GM19468 (cell line): Measurements from ENCODE around the gene SPATA6L.
A peak's percentile ranks its signal among the peaks of the same experiment; 100 is the strongest.
"Not testable (repeated sequence)": the region's sequence is repeated elsewhere in the genome, so short reads cannot be mapped to it uniquely, and the experiment has no call there.

Source experiments
- ATAC-seq: cut with Tn5 transposase; IDR thresholded peaks from one replicate; pipeline ENCODE4 v1.9.1; 2021; ENCODE audit warnings: mild to moderate bottlenecking, moderate library complexity, moderate number of reproducible peaks; ENCODE audit not compliant: unreplicated experiment; ENCODE audit errors: extremely low read depth

The SPATA6L gene

GRCh38 chr9:4642351-4642750 is 23.9 kb downstream of the SPATA6L start:
- no peak for ATAC-seq

- ATAC-seq: no peak
These were observed 26.3 kb downstream of the SPATA6L start for GRCh38 chr9:4640027-4640426.

- ATAC-seq: no peak
These were observed 26.9 kb downstream of the SPATA6L start for GRCh38 chr9:4639420-4639819.

- no peak for ATAC-seq
These were observed 27.3 kb downstream of the SPATA6L start for GRCh38 chr9:4638968-4639367.

- no peak for ATAC-seq
These were observed 35.4 kb downstream of the SPATA6L start for GRCh38 chr9:4630836-4631235.

- no peak for ATAC-seq
These were observed 44.3 kb downstream of the SPATA6L start for GRCh38 chr9:4622016-4622415.

- no peak for ATAC-seq
These were observed 45.3 kb downstream of the SPATA6L start for GRCh38 chr9:4620881-4621555.

GRCh38 chr9:4620057-4620765 is 46.1 kb downstream of the SPATA6L start:
- no peak for ATAC-seq

- ATAC-seq: no peak
These were observed 47.6 kb downstream of the SPATA6L start for GRCh38 chr9:4618700-4619099.

- no peak for ATAC-seq
These were observed 48.5 kb downstream of the SPATA6L start for GRCh38 chr9:4617752-4618151.

GRCh38 chr9:4615778-4616177 is 50.5 kb downstream of the SPATA6L start:
- ATAC-seq: no peak

GRCh38 chr9:4615251-4615650 is 51.0 kb downstream of the SPATA6L start:
- ATAC-seq: no peak

GRCh38 chr9:4614627-4615026 is 51.7 kb downstream of the SPATA6L start:
- no peak for ATAC-seq

GRCh38 chr9:4606033-4606432 is 60.2 kb downstream of the SPATA6L start:
- ATAC-seq: not testable (repeated sequence)

- ATAC-seq: peak; percentile 44
These were observed 61.6 kb downstream of the SPATA6L start for GRCh38 chr9:4604678-4605095.

GRCh38 chr9:4603830-4604229 is 62.5 kb downstream of the SPATA6L start:
- ATAC-seq: no peak

GRCh38 chr9:4600368-4600767 is 65.9 kb downstream of the SPATA6L start:
- ATAC-seq: no peak

GRCh38 chr9:4596165-4596922 is 69.9 kb downstream of the SPATA6L start:
- peak; percentile 49 for ATAC-seq

GRCh38 chr9:4594994-4595393 is 71.3 kb downstream of the SPATA6L start:
- no peak for ATAC-seq

- no peak for ATAC-seq
These were observed 71.7 kb downstream of the SPATA6L start for GRCh38 chr9:4594545-4594944.

GRCh38 chr9:4592886-4593285 is 73.4 kb downstream of the SPATA6L start:
- ATAC-seq: no peak
